Aorta (tissue), 5 donors: ENCODE measurements around the gene THOC6. TPM values are rescaled to one million over a fixed set of nuclear protein-coding genes. Genes with fewer than 3 reads are reported as not detected.

Experiments
- ATAC-seq: fragments of 200-7000 bp; cut with Tn5 transposase; one replicate; pipeline ENCODE4 v1.9.1; 2022; ENCODE audit warnings: moderate library complexity; ENCODE audit not compliant: low FRiP score
- DNase-seq, 2 donors: peaks; one replicate each; pipeline ENCODE4 v3.0.0-alpha.2; 2020
- H3K27ac ChIP-seq, 2 donors: one replicate each; pipeline ENCODE4 v1.5.1; 2013; ENCODE audit warnings: low read length in 2 of 2, mild to moderate bottlenecking in 2 of 2, moderate library complexity in 2 of 2, control low read depth in 1 of 2, inconsistent platforms in 1 of 2, low read depth in 1 of 2
- H3K27me3 ChIP-seq, 2 donors: one replicate each; pipeline ENCODE4 v1.6.1; 2013; ENCODE audit warnings: control low read depth in 1 of 2, low read length in 1 of 2, mild to moderate bottlenecking in 1 of 2, moderate library complexity in 1 of 2; ENCODE audit not compliant: insufficient read depth in 2 of 2, control insufficient read depth in 1 of 2
- H3K36me3 ChIP-seq, 2 donors: one replicate each; pipeline ENCODE4 v1.6.1; 2013; ENCODE audit warnings: control low read depth in 1 of 2, low read length in 1 of 2, mild to moderate bottlenecking in 1 of 2; ENCODE audit not compliant: insufficient read depth in 2 of 2, control insufficient read depth in 1 of 2
- H3K4me1 ChIP-seq, 2 donors: one replicate each; pipeline ENCODE4 v1.6.1; 2013; ENCODE audit warnings: low read length in 2 of 2, control low read depth in 1 of 2, mild to moderate bottlenecking in 1 of 2, moderate library complexity in 1 of 2; ENCODE audit not compliant: insufficient read depth in 2 of 2, control insufficient read depth in 1 of 2
- H3K4me3 ChIP-seq, 2 donors: one replicate each; pipeline ENCODE4 v1.5.1; 2013; ENCODE audit warnings: low read length in 2 of 2, control low read depth in 1 of 2, mild to moderate bottlenecking in 1 of 2
- H3K9me3 ChIP-seq: one replicate; pipeline ENCODE4 v1.6.1; 2013; ENCODE audit warnings: mild to moderate bottlenecking, low read length; ENCODE audit not compliant: control insufficient read depth
- WGBS, 2 donors: extraction: QIAGEN DNeasy Blood & Tissue Kit; methylation state at CpG; one replicate each; pipeline ENCODE4 v1.1.7; 2013; 5-methylcytosine and 5-hydroxymethylcytosine counted together
- intact Hi-C, 2 donors: fragments of 100-400 bp; cut with DNase I; formaldehyde crosslinking; loops; one replicate each; pipeline versions ENCODE4 v1.14.2 to v1.15.0; 2022
- polyA plus RNA-seq, 2 donors: library from polyadenylated mRNA; stranded (reverse); fragments of 200-250 nt; gene quantifications; one replicate each; pipeline ENCODE4 v1.2.3, GENCODE V29; 2013
- total RNA-seq, 2 donors: library from RNA; stranded (reverse); fragmentation: NEBNext Ultra II Directional; extraction: Animal tissue kit (Norgen Biotek cat#: 25700); gene quantifications; one replicate each; pipeline ENCODE4 v1.2.1, GENCODE V29; 2021
- donor health status: healthy with polysubstance abuse.
- donor health status: Bipolar disorder and iron deficiency.
- donor health status: DM: no; HTN: no; CAD: no.
- donor health status: DM: no; HTN: no; CAD: no.
- donor health status: DM: yes; HTN: yes; CAD: no.

Gene THOC6
- total and polyA plus RNA-seq, 4 donors = 18.5 to 60.6 (median 24.3) TPM

GRCh38 chr16:3059041-3059722 lies 35.3 kb downstream of the THOC6 start:
- intact Hi-C loops = loop anchor here (1.0 to 5.0 kb wide), 5 partner anchors 48 to 108 kb away; no protein-coding TSS in a partner anchor
- Histone ChIP-seq H3K4me1 (no peaks in the 10 kb centered on the region), H3K27me3 (no peaks in the 10 kb centered on the region), H3K4me3 (peak overlapping the region; percentile 43 to 48), H3K27ac (peak overlapping the region in 1 of 2 donors; percentile 3), H3K9me3 (no peaks in the 10 kb centered on the region), H3K36me3 (no peaks in the 10 kb centered on the region)
- WGBS, 2 donors = 1% methylated on average over 47 to 67 of the region's 67 CpGs
- peak; percentile 95 to 96 for DNase-seq
- peak; percentile 97 for ATAC-seq

- Histone ChIP-seq H3K4me1 (no peaks in the 10 kb centered on the region), H3K27ac (peak overlapping the region in 1 of 2 donors; percentile 3), H3K27me3 (no peaks in the 10 kb centered on the region), H3K9me3 (no peaks in the 10 kb centered on the region), H3K36me3 (no peaks in the 10 kb centered on the region), H3K4me3 (peak overlapping the region in 1 of 2 donors; percentile 48)
- intact Hi-C loops = loop anchor here (1.0 to 5.0 kb wide), 5 partner anchors 48 to 108 kb away; no protein-coding TSS in a partner anchor
- DNase-seq (no peak), ATAC-seq (no peak)
- WGBS, 2 donors = 62 to 71% methylated on average over 9 of the region's 9 CpGs
Observed at GRCh38 chr16:3059723-3060242, 35.9 kb downstream of the THOC6 start.

GRCh38 chr16:3060339-3061127 lies 36.7 kb downstream of the THOC6 start:
- Histone ChIP-seq H3K27me3 (no peaks in the 10 kb centered on the region), H3K36me3 (no peaks in the 10 kb centered on the region), H3K4me1 (no peaks in the 10 kb centered on the region), H3K27ac (no peak overlapping the region), H3K9me3 (no peaks in the 10 kb centered on the region), H3K4me3 (no peak overlapping the region)
- ATAC-seq = no peak
- intact Hi-C loops = loop anchor here in 1 of 2 donors (5.0 kb wide), 1 partner anchor 107 kb away; no protein-coding TSS in a partner anchor
- no peak for DNase-seq
- 74 to 82% methylated on average over 14 of the region's 14 CpGs for WGBS, 2 donors

- Histone ChIP-seq H3K4me3 (no peak overlapping the region), H3K36me3 (no peaks in the 10 kb centered on the region), H3K4me1 (no peaks in the 10 kb centered on the region), H3K9me3 (no peaks in the 10 kb centered on the region), H3K27me3 (no peaks in the 10 kb centered on the region), H3K27ac (no peak overlapping the region)
- DNase-seq (no peak), ATAC-seq (no peak)
- intact Hi-C loops = loop anchor here in 1 of 2 donors (5.0 kb wide), 1 partner anchor 105 kb away; no protein-coding TSS in a partner anchor
- WGBS, 2 donors = 89 to 90% methylated on average over 6 of the region's 6 CpGs
Observed at GRCh38 chr16:3062553-3062952, 38.7 kb downstream of the THOC6 start.

- WGBS, 2 donors = 92 to 95% methylated on average over 8 of the region's 8 CpGs
- Histone ChIP-seq H3K9me3 (no peaks in the 10 kb centered on the region), H3K27ac (no peak overlapping the region), H3K36me3 (no peaks in the 10 kb centered on the region), H3K4me3 (no peak overlapping the region), H3K4me1 (no peaks in the 10 kb centered on the region), H3K27me3 (no peaks in the 10 kb centered on the region)
- DNase-seq (no peak), ATAC-seq (no peak)
- intact Hi-C loops = loop anchor here (2.0 to 5.0 kb wide), 2 partner anchors 49 to 103 kb away; partner anchors contain the start of gene ZNF205 (in 1 of the 2)
Observed at GRCh38 chr16:3063625-3064386, 40.0 kb downstream of the THOC6 start.

GRCh38 chr16:3065069-3065741 lies 41.4 kb downstream of the THOC6 start, which contains the start of gene IL32:
Gene IL32, plus strand, starts transcription at chr16:3065640. Its CDS starts 172 bp downstream, at chr16:3065812.
- no peak within 1 kb of the TSS for H3K4me3 ChIP-seq
- no peaks in the 10 kb centered on the region for H3K4me1 ChIP-seq
- no peaks in the 10 kb centered on the region for H3K27me3 ChIP-seq
- intact Hi-C loops = loop anchor here in 1 of 2 donors (2.0 kb wide), 1 partner anchor 48 kb away; the partner anchor contains the start of gene ZNF205
- no peak within 1 kb of the TSS for H3K27ac ChIP-seq
- WGBS, 2 donors = 31 to 32% methylated on average over 13 of the region's 13 CpGs
- ATAC-seq (peak; percentile 82), DNase-seq (peak in 1 of 2 donors; percentile 77)
- H3K36me3 ChIP-seq = no peaks in the 10 kb centered on the region
- H3K9me3 ChIP-seq = no peaks in the 10 kb centered on the region

- H3K4me3 ChIP-seq = no peak overlapping the region
- H3K27me3 ChIP-seq = no peaks in the 10 kb centered on the region
- H3K27ac ChIP-seq = no peak overlapping the region
- intact Hi-C loops = loop anchor here in 1 of 2 donors (2.0 kb wide), 1 partner anchor 47 kb away; the partner anchor contains the start of gene ZNF205
- no peaks in the 10 kb centered on the region for H3K36me3 ChIP-seq
- H3K9me3 ChIP-seq = no peaks in the 10 kb centered on the region
- DNase-seq = no peak
- no peaks in the 10 kb centered on the region for H3K4me1 ChIP-seq
- 86 to 88% methylated on average over 25 to 26 of the region's 26 CpGs for WGBS, 2 donors
- ATAC-seq = no peak
Observed at GRCh38 chr16:3065742-3066439, 42.1 kb downstream of the THOC6 start.
